ENCODE results near the gene MAST3.
"Not testable (repeated sequence)": the region's sequence is repeated elsewhere in the genome, so short reads cannot be mapped to it uniquely, and the experiment has no call there.

The MAST3 gene

DNA sequence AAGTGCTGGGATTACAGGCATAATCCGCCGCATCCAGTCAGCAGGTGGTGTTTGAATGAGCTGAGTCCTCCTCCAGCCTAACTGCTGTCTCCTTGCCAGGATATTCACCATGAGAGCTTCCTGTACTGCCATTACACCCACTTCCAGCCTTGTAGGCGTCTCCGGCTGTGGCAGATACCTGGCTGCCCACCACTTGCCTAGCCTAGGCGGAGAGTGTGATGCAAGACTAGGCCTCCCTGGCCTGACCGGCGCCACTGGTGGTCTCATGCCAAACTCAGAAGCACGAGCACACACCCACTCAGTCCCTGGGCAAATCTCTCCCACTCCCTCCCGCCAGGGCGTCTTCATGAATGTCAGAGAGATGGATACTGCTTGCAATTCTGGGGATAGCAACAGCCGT lies 27.4 kb upstream of the MAST3 start:
- H3K4me1 Mint-ChIP-seq, result peaks cover 15% of the 10 kb centered on the region
- H3K4me3 Mint-ChIP-seq, result no peak overlapping the region
- H3K27ac Mint-ChIP-seq, result no peak overlapping the region
- no peak for DNase-seq (ENCODE audit: low spot score in 2 of 2)
- no peak for ATAC-seq
- peaks cover 97% of the 10 kb centered on the region for H3K36me3 Mint-ChIP-seq
- H3K9me3 Mint-ChIP-seq, result no peaks in the 10 kb centered on the region

DNA sequence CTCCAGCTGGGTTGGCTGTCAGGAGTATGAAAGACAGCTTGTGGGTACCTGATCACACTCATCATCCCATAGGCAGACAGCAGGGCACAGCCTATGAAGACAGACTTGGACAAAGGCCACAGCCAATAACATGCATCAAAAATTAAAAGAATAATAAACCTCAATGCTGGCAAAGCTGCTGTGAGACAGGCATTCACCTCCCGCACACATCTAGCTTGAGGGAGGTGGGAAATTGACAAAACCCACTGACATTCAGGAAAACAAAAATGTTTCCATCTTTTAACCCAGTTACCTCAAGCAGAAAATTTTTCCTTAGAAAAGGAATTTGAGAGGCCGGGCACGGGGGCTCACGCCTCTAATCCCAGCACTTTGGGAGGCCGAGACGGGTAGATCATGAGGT lies 25.2 kb upstream of the MAST3 start:
- Mint-ChIP-seq H3K36me3 (peaks cover 98% of the 10 kb centered on the region), H3K4me1 (peaks cover 15% of the 10 kb centered on the region), H3K27ac (peak overlapping the region; percentile 32), H3K9me3 (no peaks in the 10 kb centered on the region), H3K4me3 (no peak overlapping the region)
- DNase-seq (ENCODE audit: low spot score in 2 of 2) (no peak), ATAC-seq (no peak)

DNA sequence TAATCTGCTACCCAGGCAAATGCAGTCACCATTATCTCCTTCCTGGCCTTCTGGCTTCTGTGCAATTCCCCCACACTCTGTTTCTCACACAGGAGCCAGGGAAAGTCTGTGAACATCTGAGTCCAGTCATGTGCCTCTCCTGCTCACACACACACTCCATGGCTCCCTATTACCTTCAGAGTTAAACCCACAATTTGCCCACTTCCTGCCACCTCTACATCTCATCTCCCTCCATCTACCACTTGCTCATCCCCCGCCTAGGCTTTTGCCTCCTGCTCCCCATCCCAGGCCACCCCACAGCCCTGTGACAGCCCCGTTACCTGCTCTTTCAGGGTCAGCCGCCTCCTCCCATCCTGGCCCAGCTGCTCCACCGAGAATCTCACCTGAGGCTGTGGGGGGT lies 24.4 kb upstream of the MAST3 start:
- H3K4me1 Mint-ChIP-seq, result peaks cover 15% of the 10 kb centered on the region
- ATAC-seq (peak; percentile 58), DNase-seq (ENCODE audit: low spot score in 2 of 2) (no peak)
- H3K36me3 Mint-ChIP-seq, result peaks cover 98% of the 10 kb centered on the region
- H3K4me3 Mint-ChIP-seq, result no peak overlapping the region
- no peaks in the 10 kb centered on the region for H3K9me3 Mint-ChIP-seq
- H3K27ac Mint-ChIP-seq, result peak overlapping the region; percentile 87

DNA sequence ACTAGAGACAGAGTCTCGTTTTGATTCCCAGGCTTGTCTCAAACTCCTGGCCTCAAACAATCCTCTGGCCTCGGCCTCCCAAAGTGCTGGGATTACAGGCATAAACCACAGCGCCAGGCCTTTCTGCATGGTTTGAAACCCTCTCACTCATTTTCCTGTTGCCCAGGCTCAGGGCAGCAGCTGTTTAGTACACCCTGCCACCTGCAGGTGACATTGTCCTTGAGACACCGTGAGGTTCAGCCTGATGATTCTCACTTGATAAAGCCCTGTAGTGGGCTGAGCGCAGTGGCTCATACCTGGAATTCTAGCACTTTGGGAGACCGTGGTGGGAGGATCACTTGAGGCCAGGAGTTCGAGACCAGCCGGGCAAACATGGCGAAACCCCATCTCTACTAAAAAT lies 23.4 kb upstream of the MAST3 start:
- no peak for DNase-seq (ENCODE audit: low spot score in 2 of 2)
- ATAC-seq, result no peak
- Mint-ChIP-seq H3K36me3 (peaks cover 99% of the 10 kb centered on the region), H3K4me1 (peaks cover 15% of the 10 kb centered on the region), H3K9me3 (no peaks in the 10 kb centered on the region), H3K27ac (peak overlapping the region; percentile 87), H3K4me3 (no peak overlapping the region)

DNA sequence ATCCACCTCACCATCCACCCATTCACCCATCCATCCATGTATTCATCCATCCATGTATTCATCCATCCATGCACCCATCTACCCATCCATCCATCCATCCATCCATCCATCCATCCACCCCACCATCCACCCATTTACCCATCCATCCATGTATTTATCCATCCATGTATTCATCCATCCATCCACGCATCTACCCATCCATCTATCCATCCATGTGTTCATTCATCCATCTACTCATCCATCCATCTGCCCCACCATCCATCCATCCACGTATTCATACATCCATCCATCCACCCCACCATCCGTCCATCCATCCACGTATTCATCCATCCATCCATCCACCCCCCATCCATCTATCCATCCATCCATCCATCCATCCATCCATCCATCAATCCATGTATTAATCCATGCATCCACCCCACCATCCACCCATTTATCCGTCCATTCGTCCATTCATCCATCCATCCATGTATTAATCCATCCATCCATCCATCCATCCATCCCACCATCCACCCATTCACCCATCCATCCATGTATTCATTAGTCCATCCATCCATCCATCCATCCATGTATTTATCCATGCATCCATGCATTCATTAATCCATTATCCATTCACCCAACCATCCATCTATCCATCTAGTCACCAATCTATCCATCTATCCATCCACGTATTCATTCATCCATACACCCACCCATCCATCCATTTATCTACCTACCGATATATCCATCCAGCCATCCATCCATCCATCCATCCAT lies 13.5 kb upstream of the MAST3 start:
- Mint-ChIP-seq H3K4me3 (peak overlapping the region; percentile 94), H3K4me1 (peaks cover 49% of the 10 kb centered on the region), H3K27ac (peak overlapping the region; percentile 98), H3K9me3 (peaks cover 4% of the 10 kb centered on the region), H3K36me3 (peaks cover 61% of the 10 kb centered on the region)
- DNase-seq (ENCODE audit: low spot score in 2 of 2) (no peak), ATAC-seq (no peak)

DNA sequence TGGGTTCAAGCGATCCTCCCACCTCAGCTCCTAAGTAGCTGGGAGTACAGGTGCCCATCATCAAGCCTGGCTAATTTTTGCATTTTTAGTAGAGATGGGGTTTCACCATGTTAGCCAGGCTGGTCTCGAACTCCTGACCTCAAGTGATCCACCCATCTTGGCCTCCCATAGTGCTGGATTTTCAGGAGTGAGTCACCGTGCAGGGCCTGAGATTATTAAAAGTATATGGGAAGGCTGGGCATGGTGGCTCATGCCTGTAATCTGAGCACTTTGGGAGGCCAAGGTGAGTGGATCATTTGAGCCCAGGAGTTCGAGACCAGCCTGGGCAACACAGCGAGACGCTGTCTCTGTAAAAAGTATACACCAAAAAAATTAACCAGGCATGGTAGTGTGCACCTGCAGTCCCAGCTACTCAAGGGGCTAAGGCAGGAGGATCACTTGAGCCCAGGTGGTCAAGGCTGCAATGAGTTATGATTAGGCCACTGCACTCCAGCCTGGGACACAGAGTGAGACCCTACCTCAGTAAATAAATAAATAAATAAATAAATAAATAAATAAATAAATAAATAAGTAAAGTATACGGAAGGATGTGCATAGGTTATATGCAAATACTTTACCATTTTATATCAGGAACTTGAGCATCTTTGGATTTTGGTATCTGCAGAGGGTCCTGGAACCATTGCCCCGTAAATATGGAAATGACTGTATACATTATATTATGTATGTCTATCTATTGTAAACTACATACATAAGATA lies 11.7 kb upstream of the MAST3 start:
- peaks cover 66% of the 10 kb centered on the region for H3K4me1 Mint-ChIP-seq

DNA sequence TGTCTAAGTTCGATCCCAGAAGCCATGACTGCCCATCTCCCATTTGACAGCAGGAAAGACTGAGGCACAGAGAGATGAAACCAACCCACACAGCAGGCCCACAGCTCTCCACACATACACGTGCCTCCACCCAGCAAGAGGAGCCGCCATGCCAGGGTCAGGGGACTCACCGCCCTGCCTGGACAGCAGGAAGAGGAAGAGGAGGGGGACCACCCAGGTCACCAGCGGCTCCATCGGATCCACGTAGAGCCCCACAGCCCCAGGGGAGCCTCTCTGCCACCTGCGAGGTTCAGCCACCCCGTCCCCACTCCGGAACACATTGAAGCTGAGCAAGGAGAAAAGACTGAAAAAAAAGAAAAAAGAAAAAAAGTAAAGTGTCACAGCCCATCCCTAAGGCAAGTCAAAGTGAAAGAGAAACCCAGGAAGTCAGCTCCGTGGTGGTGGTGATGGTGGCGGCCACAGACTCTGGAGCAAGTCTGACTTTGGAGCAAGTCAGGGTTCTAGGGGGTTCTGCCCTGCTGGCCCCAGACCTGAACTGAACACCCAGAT lies 10.9 kb upstream of the MAST3 start, which contains the start of gene IL12RB1:
IL12RB1 (minus strand) TSS at position 345 of the 549 bp plus-strand sequence; CDS start at position 234, 111 bp downstream.
- peaks cover 74% of the 10 kb centered on the region for H3K4me1 Mint-ChIP-seq
- peak within 1 kb of the TSS; percentile 94 for H3K4me3 Mint-ChIP-seq
- ATAC-seq (peak; percentile 66), DNase-seq (ENCODE audit: low spot score in 2 of 2) (peak in 1 of 2 donors; percentile 76)
- peak within 1 kb of the TSS; percentile 98 for H3K27ac Mint-ChIP-seq
- H3K9me3 Mint-ChIP-seq, result peaks cover 4% of the 10 kb centered on the region
- peaks cover 57% of the 10 kb centered on the region for H3K36me3 Mint-ChIP-seq

More for the DNA sequence above, 11.7 kb upstream of the MAST3 start:
- H3K9me3 Mint-ChIP-seq, result peaks cover 4% of the 10 kb centered on the region
- H3K4me3 Mint-ChIP-seq, result peak overlapping the region; percentile 94
- H3K36me3 Mint-ChIP-seq, result peaks cover 59% of the 10 kb centered on the region
- no peak for DNase-seq (ENCODE audit: low spot score in 2 of 2)
- peak overlapping the region; percentile 98 for H3K27ac Mint-ChIP-seq
- no peak for ATAC-seq

DNA sequence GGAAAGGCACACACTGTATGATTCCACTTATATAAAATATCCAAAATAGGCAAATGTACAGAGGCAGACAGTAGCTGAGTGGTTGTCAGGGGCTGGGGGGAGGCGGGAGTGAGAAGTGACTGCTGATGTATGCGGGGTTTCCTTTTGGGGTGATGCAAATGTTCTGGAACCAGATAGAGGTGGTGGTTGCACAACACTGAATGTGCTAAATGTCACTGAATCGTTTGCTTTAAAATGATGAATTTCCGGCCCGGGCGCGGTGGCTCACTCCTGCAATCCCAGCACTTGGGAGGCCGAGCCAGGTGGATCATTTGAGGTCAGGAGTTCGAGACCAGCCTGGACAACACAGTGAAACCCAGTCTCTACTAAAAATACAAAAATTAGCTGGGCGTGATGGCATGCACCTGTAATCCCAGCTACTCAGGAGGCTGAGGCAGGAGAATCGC lies 8.5 kb upstream of the MAST3 start:
- not testable (repeated sequence) for H3K9me3 Mint-ChIP-seq
- Mint-ChIP-seq H3K36me3 (peaks cover 34% of the 10 kb centered on the region), H3K4me1 (peaks cover 66% of the 10 kb centered on the region), H3K4me3 (peak overlapping the region; percentile 94), H3K27ac (peak overlapping the region; percentile 98)
- peak; percentile 73 for ATAC-seq
- DNase-seq (ENCODE audit: low spot score in 2 of 2), result peak; percentile 46 to 80

DNA sequence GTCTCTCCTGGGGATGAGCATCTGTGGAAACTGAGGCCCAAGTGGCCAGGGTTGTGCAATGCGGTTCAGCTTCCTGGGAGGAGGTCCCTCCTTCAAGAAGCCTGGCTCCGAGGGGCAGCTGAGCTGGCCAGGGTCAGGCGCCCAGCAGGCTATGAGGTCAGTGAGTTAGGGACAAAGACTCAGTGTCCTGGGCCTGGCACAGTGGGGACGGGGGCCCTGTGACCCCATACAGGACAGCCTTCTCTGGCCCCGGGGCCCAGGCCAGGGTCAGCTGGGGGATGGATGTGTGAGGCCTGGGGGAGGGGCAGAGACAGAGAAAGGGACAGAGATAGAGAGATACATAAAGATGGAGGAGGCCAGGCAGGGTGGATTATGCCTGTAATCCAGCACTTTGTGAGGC lies 7.9 kb upstream of the MAST3 start:
- Mint-ChIP-seq H3K4me1 (peaks cover 60% of the 10 kb centered on the region), H3K9me3 (no peaks in the 10 kb centered on the region), H3K4me3 (peak overlapping the region; percentile 94), H3K27ac (peak overlapping the region; percentile 98), H3K36me3 (peaks cover 34% of the 10 kb centered on the region)
- DNase-seq (ENCODE audit: low spot score in 2 of 2) (no peak), ATAC-seq (no peak)

DNA sequence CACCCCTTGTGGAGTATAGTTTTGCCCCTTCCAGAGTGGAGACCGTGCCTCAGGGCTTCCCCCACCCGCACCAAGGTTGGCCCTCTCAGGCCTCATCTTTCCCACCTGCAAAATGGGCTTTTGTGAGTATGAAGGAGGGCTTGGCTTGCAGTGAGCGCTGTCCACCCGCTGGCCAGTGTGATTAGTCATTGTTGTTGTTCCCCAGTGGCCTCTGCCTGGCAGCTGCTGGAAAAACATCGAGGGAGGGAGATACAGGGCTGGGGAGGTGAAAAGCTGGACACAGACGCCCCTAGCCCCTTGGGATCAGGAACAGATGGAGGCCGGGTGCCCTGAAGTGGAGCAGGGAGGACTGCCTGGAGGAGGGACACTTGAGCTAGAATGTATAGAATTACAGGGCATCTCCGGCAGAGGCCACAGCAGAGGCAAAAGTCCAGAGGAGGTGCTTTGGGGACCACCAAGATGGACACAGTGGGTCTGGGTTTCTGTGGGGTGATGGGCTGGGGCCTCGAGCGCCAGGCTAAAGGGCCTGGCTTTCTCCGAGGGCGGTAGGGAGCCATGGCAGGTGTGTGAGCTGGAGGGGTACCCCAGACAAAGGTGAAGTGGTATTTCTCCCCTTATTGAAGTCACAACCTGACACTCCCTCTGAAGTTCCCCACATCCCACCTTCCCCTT lies 6.9 kb upstream of the MAST3 start:
- H3K4me3 Mint-ChIP-seq, result peak overlapping the region; percentile 94
- no peak for DNase-seq (ENCODE audit: low spot score in 2 of 2)
- H3K9me3 Mint-ChIP-seq, result no peaks in the 10 kb centered on the region
- peaks cover 56% of the 10 kb centered on the region for H3K4me1 Mint-ChIP-seq
- H3K36me3 Mint-ChIP-seq, result peaks cover 34% of the 10 kb centered on the region
- peak overlapping the region; percentile 98 for H3K27ac Mint-ChIP-seq
- ATAC-seq, result no peak

DNA sequence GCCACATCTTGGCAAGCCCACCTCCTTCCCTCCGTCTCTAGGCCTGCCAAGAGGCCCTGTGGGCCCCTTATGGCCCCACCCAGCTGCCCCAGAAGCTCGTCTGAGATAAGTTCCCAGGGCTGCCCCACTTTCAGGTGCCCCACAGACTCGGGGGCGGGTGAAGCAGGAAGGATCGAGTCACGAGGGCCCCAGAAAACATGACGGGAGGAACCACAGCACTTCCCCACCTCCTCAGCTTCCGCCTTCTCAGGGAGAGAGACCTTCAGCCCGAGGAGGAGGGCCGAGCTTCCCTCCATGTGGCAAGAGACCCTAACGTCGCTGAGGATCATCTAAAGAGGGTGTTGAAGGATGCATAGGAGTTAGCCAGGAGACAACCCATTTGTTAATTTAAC lies 6.4 kb upstream of the MAST3 start:
- Mint-ChIP-seq H3K27ac (peak overlapping the region; percentile 98), H3K9me3 (no peaks in the 10 kb centered on the region), H3K4me3 (peak overlapping the region; percentile 94), H3K36me3 (peaks cover 34% of the 10 kb centered on the region), H3K4me1 (peaks cover 54% of the 10 kb centered on the region)
- DNase-seq (ENCODE audit: low spot score in 2 of 2), result peak; percentile 66 to 88
- ATAC-seq, result peak; percentile 86

DNA sequence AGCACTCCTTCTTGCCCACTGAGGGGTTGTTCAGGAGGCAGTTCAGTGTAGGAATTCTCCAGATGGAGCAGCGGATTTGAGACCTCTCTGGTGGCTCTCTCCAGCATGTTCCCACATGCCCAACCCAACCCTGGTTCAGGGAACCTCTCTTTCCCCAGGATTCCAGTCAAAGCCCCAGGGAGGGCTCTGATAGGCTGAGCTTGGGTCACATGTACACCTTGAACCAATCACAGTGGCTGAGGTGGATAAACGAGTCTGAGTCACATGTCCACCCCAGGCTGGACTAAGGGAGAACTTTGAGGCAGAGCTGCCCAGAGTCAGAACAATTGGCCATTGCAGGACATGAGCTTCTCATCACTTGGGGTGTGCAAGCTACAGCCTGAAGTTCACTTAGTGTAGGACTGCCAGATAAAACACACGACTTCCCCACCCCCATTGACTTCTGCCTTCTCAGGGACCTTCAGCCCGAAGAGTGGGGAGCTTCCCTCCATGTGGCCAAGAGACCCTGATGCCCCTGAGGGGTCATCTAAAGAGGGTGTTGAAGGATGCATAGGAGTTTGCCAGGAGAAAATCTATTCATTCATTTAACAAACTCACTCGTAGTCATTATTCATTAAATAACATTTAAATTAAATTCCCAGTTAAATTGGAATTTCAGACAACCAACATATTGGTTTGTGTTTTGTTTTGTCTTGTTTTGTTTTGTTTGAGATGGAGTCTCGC lies 4.0 kb upstream of the MAST3 start:
- no peak overlapping the region for H3K4me3 Mint-ChIP-seq
- H3K9me3 Mint-ChIP-seq, result no peaks in the 10 kb centered on the region
- H3K36me3 Mint-ChIP-seq, result peaks cover 33% of the 10 kb centered on the region
- peaks cover 44% of the 10 kb centered on the region for H3K4me1 Mint-ChIP-seq
- ATAC-seq (no peak), DNase-seq (ENCODE audit: low spot score in 2 of 2) (no peak)
- H3K27ac Mint-ChIP-seq, result no peak overlapping the region

DNA sequence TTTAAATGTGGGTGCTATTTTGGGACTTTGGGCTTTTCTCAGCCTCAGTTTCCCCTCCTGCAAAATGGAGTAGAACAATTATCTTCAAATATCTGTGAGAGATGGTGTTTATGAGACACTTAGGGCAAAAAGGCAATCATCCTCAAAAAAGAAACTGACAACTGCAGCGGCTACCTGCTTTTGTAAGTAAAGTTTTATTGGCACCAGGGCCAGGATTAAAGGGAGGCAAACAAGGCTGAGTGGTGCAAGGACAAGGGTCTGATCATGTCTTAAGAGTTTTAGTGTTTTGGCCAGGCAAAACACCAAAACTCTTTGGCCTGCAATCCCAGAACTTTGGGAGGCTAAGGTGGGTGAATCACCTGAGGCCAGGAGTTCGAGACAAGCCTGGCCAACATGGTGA lies 1.3 kb upstream of the MAST3 start:
- no peak for ATAC-seq
- Mint-ChIP-seq H3K36me3 (peaks cover 28% of the 10 kb centered on the region), H3K4me3 (no peak overlapping the region), H3K27ac (no peak overlapping the region), H3K9me3 (no peaks in the 10 kb centered on the region), H3K4me1 (peaks cover 37% of the 10 kb centered on the region)
- DNase-seq (ENCODE audit: low spot score in 2 of 2), result no peak

DNA sequence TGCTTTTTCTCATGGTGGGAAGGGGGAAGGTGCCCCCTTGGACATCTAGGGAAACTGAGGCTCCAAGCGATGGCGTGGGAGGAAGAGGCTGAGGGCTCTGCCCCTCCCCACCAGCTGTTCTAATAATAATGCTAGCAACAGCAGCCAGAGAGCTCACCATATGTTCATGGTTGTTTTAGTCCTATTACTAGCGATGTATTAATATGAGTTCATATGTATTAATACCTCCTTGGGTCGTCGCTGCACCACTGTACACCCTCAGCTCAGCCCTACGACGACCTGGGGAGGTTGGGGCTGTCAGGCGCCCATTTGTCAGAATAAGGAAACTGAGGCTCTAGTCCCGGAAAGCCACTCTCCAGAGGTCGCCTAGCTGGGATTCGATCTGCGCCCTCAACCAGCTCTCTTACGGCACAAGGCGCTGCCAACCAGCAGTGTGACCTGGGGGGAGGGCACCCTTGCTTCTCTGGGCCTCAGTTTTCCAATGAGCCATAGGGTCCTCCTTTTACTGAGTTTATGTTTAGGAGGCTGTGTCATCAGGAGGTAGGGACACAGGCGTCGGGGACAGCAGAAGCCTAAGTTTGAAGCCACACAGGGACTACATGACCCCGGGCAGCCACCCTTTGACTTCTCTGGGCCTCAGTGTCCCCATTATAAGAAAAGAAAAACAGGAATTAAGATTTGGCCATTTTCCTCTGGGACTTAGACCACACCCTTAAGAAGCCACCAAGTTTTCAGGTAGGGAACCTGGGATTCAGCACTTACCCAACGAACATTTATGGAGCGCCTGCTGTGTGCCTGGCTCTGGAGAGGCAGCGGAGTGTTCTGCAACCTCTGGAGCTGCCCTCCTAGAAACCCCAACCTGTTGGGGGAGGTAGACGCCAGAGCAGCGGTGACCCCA lies 664 bp downstream of the MAST3 start:
- DNase-seq (ENCODE audit: low spot score in 2 of 2) (no peak), ATAC-seq (peak; percentile 23)
- peak overlapping the region; percentile 94 for H3K4me3 Mint-ChIP-seq
- H3K9me3 Mint-ChIP-seq, result no peaks in the 10 kb centered on the region
- H3K36me3 Mint-ChIP-seq, result peaks cover 43% of the 10 kb centered on the region
- H3K4me1 Mint-ChIP-seq, result peaks cover 37% of the 10 kb centered on the region
- H3K27ac Mint-ChIP-seq, result peak overlapping the region; percentile 95
